GM21526 (cell line): ENCODE results near the gene NSD2.

ENCODE experiments used
- ATAC-seq: cut with Tn5 transposase; IDR thresholded peaks from one replicate; pipeline ENCODE4 v1.9.1; 2021; ENCODE audit warnings: moderate library complexity; ENCODE audit not compliant: unreplicated experiment, low FRiP score

Gene NSD2

DNA sequence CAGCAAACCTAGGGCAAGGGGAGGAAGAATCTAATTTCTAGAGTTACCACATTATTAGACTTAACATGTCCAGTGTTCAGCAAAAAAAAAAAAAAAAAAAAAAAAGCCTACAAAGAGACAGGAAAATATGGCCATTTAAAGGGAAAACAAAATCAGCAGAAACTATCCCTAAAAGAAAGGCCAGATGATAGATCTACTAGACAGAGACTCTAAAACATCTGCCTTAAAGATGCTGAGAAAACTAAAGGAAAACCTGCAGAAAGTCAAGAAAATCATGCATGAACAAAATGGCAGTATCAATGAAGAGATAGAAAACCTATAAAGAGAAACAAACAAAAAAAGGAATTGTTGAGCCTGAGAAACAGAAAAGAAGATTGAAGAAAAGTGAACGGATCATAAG is 93.8 kb downstream of the NSD2 start:
- no peak for ATAC-seq

DNA sequence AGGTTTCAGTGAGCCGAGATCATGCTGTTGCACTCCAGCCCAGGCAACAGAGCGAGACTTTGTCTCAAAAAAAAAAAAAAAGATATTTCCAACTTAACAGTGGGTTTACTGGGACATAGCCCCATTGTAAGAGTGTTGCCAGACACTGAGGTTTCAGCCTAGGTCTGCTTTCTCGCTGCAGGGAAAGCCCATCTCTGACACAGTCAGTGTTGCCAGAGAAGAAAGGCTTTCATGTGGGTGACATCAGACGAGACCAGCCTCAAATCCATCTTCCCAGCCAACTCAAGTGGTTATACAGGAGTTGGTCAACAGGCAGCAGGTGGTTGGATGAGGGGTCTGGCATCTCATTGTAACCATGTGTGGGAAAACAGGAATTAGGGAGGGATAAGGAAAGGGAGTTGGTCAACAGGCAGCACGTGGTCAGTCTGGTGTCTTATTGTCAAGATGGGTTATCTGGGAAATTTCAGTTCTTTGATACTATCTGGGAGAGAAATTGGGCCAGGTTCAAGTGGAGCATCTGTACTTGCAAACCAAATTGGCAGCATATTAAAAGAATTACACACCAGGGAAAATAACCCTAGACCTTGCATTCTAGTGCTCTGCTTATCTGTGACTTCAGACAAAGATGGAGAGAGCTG is 96.4 kb downstream of the NSD2 start:
- ATAC-seq: no peak

DNA sequence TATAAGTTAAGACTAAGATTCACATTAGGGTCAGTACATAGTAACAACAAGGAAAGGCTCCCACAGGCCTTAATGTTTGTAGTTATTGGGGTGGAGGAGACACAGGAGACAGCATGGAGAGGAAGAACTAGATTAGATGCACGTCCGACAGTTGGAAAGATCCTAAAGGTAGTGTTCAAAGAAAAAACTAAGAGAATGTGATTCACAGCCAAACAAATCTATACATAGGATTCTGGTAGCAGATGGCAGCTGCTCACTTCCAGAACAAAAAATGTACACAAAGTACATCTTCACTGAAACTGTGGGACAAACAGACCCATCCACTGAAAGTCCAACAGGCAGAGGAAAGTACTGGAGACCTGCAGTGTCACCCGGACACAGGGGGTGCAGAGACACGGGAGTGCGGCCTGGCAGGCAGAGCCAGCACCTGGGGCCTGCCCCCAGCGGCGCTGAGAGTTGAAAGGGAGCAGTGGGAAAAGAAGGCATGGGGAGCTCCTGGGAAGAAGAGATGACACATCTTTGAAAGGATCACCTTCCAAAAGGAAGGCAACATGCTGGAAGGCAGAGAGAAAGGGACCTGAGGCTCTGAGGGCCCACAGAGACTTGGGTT is 97.6 kb downstream of the NSD2 start:
- no peak for ATAC-seq

DNA sequence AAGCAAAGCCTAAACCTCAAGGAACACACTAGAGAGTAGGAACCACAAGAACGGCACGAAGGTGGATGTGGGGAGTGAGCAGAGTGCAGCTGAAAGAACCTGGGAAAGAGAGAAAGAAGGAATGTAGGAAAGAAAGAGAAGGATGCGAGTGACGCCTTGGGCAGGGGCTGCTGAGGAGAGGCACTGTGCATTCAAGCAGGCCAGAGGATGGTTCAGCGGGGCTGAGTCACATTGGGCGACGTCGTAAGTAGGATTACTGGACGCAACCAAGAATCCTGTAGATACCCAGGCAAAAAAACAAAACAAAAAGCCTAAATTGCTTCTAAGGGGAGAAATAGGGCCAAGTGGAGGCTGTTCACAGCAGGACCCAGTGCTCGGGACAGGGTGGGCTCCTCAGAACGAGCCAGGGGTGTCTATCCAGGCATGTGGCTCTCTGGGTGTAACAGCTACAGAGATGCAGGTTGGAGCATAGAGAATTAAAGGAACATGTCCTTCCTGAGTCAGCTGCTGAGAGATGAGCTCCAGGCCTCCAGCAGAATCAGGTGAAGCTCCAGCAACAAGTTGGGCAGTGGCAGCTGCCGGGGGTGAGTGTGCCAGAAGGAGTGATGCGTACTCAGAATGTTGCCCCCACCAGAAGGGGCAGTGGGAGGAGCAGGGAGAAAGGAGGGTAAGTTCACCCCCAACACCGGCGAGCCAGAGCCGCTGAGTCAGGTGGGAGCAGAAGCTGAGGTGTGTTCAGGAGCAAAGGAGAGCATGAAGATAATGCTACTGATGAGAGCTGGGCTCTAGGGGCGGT is 98.9 kb downstream of the NSD2 start:
- ATAC-seq: no peak

DNA sequence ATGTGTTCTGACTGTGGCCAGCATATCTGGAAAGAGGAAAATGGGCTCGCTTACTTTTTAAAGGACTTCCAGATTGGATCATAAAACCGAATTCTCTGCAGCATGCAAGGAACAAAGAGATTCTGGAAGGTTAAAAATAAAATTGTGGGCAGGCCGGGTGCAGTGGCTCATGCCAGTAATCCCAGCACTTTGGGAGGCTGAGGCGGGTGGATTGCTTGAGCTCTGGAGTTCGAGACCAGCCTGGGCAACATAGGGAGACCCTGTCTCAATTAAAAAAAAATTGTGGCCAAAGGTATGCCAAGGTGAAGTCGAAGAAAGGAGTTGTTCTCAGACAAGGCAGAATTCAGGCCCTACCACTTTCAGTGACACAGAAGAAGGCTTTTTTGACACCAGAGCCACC is 99.7 kb downstream of the NSD2 start:
- ATAC-seq: no peak

DNA sequence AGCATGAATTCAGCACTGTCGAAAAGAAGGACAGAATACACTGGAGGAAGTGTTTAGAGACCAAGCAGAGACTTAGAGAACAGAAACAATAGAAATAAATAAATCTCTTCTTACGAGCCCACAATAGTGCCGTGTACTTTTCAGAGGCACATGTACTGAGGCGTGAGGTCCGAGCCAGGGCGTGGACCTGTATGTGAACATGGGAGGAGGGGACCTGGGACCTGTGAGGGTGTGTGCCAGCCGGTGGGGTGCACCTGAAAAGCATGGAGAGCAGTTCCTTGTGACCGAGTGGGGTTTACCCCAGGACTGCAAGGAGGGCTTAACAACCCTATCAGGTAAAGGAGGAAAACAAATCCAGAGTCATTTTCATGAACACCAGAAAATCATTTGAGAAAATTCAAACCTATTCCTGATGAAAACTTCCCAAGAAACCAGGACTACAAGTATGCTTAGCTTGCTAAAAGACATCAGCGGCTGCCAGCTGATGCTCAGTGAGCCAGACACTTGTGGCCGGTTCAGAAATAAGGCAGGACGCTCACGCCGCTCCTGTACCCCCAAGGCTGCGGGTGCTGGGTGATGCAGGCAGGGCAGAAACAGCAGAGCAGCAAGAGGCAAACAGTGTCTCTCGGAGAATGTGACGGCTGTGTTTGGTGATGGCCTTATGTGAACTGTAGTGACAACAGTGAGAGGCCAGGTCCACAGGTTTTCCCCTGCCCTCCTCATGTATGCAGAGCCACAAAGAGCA is 100.4 kb downstream of the NSD2 start:
- ATAC-seq: no peak

DNA sequence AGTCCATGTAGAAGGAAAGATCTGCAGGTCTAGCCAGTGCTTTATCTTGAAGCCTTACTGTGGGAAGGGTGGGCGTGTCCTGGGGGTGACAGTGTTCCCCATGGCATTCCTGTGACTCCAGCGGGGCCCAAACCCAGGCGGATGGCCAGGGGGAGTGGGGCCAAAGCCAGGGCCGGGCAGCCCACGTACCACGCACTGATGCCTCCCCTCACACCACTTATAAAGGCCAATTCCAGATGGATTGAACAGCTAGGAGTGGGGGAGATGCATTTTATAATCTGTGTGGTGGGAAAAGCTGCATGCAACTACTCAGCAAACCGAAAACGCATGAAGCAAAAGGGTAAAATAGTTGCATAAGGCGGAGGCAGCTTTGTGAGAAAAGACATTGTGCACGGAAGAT is 101.2 kb downstream of the NSD2 start:
- ATAC-seq: no peak

DNA sequence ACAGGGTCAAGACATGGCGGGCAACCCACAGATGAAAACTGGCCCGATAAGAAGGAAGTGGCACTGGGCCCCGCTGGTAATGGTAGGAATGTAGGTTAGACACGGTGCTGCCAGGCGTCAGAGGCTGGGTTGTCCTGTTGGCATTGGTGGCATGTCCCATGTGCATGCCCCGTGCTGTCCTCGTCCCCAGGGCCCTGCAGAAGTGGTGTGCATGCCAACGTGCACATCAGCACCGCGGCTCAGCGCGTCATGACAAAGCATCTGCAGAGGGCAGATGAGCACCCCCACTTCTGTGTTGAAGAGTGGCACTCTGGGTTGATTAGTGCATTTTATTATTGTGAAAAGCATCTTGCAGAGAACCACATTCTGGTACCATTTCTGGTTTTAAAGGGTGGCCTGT is 102.0 kb downstream of the NSD2 start:
- no peak for ATAC-seq

DNA sequence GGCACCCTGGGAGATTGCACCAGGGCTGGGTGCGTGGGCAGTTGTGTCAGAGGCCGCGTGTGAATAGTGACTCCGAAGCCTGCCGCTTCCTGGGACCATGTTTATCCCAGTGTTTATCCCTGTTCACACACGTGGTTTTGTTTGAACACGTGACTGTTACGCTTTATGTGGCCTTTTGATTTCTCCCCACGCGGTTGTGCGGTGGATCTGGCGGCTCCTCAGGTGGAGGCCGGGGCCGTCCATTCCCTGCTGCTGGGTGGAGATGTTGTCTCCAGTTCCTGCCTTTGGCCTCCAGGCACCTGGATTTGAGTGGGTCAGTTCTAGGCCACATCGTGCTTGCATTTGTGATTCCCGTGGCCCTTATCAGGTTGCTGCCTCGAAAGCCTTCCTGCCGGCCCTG is 102.5 kb downstream of the NSD2 start:
- no peak for ATAC-seq

DNA sequence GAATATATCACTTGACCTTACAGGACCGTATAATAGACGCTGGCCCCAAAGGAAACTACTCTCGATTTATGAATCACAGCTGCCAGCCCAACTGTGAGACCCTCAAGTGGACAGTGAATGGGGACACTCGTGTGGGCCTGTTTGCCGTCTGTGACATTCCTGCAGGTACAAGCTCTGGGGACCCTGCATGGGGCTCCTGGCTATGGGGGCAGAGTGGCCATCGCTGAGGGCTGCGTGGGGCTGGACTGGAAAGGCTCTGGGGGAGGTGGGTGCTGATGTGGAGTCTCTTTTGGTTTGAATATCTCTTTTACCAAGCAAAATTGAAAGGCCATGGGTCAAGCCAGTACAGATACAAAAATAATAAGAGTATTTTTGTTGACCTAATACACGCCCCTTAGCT is 103.6 kb downstream of the NSD2 start:
- ATAC-seq: no peak

DNA sequence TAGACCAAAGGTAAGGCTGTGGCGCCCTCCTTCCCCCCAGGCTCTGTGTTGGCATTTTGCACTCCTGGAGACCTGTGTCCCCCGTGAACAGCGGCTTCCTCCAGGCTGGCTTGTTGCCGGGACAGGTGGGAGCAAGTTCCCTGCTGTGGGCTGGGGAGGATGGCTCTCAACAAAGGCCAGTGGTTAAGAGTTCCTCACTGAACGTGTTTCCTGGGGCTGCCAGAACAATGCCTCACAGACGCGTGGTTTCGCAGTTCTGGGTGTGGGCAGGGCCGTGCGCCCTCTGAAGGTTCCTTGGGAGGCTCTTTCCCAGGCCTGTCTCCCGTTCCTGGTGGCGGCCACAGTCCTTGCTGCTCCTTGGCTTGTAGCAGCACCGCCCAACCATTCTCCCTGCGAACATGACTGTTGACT is 104.2 kb downstream of the NSD2 start:
- ATAC-seq: no peak

DNA sequence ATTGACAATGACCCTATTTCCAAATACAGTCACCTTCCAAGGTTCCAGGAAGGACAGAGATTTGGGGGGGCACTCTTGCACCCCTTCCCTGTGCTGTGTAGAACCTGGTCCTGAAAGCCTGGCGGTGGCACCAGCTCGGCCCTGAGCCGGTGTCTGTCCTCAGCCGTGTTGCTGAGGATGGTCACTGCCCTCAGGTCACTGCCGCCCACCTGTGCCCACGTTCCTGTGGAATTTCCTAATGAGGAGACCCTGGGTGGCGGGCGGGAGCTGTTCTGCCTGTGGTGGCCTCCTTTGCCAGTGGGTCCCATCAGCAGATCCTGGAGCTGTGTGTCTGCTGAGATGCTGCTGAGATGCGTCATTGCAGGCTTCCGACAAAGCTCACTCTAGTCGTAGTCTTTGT is 104.7 kb downstream of the NSD2 start:
- ATAC-seq: no peak

DNA sequence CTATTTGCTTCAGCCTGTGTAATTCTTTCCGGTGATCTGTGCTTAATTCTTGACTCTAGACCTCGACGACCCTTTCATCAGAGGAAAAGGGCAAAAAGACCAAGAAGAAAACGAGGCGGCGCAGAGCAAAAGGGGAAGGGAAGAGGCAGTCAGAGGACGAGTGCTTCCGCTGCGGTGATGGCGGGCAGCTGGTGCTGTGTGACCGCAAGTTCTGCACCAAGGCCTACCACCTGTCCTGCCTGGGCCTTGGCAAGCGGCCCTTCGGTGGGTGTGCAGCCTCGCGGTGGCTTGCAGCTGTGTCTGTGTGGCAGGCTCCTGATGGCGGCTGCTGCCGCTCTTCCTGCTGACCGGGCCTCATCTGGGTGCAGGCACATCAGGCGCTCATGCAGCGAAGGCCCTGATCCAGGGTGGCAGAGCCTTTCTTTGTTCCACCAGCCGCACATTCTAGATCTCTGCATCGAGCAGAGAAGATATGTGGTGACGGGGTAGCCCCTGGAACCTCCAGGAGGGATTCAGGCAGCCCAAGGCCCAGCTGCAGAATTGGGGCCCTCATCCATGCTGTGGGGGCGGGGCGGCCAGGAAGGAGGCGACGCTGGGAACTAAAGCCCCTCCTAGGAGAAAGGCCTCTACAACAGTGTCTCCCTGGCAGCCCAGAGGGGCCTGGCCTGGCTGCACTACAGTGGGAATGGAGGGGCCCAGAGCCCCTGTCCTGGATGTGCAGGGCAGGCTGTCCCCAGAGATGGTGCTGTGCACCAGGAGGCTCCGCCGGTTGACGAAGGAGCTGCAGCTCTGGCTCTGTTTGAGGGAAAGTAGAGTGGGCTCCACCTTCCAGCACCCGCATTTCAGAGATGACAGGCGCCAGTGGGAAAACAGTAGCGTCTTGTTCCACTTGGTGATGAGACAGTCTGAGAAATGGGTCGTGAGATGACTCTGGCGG is 105.5 kb downstream of the NSD2 start:
- ATAC-seq: no peak

DNA sequence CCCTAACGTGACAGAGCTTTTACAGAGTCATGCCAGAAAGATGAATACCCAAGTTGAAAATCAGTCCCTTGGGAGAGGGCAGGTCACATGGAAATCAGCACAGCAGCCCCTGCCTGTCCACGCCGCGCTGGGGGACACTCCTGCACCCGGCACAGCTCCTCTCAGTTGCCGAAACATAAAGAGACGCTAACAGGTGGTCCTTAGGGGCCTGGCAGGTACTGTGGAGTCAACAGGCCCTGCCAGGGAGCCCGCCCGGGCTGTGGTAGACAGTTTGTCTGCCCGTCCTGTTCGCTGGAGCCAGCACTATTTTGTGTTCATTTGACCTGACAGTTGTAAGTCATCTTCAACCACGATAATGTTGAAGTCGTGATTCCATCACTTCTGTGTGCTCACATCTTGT is 107.0 kb downstream of the NSD2 start:
- no peak for ATAC-seq

DNA sequence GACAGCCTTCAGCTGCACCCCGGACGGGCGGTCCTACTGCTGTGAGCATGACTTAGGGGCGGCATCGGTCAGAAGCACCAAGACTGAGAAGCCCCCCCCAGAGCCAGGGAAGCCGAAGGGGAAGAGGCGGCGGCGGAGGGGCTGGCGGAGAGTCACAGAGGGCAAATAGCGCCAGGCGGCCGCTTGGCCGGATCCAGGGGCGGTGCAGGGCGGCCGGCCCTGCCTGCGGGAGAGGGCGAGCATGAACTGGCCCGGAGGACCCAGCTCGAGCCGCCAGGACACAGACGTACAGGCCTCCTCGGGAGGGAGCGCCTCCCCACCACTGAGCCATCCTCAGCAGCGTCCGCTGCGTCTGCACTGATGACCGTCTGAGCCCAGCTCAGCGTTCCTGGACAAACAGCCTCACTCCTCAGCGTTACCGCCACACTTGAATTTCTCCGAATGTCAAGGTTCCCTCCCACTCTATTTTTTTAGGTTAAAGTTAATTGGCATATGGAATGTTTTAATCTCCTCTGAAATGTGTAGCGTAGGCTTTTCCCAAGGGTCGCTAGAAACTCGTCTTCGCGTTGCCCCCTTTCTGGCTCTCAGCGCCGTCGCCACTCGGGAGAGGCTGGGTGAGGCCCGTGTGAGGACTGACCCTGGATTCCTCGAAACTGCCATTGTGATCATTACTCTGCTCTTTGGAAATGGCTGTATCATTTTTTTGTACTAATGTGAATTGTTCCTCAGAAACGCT is 107.7 kb downstream of the NSD2 start:
- ATAC-seq: no peak

DNA sequence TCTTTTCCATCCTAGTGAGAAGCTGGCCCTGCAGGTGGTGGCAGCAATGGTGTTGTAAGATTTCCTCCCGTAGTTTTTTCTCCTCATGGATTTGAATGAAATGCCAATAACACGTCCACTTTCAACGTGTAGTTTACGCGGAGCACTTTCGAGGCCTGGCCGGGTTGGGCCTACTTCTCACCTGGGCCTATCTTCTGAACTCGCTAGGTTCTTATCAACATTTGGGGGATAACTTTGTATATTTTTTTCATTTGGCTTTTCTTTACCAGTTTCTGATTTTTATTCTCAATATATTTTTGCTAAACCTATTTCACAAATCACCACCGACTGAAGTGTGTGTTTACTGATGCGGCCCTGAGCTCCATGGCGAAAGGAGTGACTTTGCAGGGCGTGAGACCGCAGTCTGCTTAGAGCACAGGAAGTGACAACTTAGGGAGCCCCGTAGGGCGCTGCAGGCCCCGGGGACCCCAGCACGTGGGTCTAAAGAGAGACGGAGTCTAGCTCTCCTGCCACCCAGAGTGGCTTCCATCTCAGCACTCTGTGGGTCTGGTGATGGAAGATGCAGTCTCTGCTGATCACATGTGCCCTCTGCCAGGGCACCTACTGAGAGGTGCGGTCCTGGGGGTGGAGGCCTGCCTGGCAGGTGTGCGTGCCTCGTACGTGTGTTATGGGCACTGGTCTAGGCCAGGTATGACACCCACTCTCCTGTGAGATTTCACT is 108.4 kb downstream of the NSD2 start:
- no peak for ATAC-seq

DNA sequence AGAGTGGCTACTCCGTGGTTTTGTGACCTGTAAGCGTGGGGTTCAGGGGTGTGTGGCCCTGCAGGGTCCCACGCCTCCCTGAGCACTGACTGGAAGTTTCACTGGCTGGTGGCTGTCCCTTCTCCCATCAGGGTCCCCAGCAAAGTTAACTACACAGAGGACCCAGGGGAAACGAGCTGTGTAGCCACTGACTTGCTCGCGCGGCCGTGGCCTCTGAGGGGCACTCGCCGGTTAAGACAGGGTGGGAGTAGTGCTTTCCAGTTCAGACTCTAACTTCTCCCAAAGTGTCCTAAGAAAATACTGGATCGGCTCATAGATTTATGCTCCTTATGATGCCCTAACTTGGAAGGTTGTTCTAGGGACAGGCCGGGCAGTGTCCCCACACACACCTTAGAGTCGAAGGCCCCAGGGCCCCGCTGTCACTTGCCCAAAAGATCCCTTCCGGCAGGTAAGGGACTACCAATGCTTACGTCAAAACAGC is 109.4 kb downstream of the NSD2 start:
- ATAC-seq: no peak

DNA sequence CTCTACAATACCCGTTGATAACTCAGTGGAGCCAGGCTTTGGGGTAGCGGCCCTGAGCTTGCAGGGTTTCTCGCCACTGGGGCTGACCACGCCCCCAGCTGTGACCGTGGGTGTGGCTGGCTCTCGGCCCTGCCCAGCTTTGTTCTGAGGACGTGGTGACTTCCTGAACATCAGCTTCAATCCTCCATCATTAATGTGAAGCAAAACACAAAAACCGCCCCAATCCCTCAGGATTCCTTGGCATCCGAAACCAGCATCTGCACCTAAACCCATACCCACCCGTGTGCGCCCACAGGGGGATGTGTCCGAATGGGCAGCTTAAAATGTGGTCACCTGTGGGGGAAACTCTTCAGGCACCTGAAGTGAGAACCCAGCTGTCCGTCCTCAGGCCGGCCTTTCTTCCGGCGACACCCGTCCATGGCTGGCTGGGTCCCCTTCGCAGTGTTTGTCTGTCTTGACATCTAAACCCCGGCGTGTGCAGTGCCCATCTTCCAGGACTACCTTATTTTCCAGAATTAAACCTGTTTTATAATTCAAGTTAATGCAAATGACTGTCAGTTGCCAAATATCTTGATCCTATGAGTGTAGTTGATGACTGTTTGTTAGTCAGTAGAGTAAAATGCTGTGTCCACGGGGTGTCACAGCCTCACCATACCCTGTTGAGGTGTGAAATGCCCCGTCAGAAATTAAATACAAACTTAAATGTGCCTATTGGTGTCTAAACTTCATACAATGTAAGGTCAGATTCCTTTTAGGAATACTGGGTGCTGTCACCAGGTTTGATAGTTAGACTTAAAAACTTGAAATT is 110.3 kb downstream of the NSD2 start:
- no peak for ATAC-seq
